OCI-LY7 (cell line): ENCODE results near the gene UQCRC2. TPM values are rescaled to one million over a fixed set of nuclear protein-coding genes. Genes with fewer than 3 reads are reported as not detected.

Source experiments
- BruUV-seq: library from RNA; stranded (reverse); fragments of 400-500 nt; replicated peaks from 2 replicates; lab custom pipeline; 2021; lab: Mats Ljungman, UMichigan
- CTCF ChIA-PET: fragments of 300-600 bp; sonication (Branson Sonifier 250); formaldehyde crosslinking; loops from one replicate; lab custom pipeline; 2022; ENCODE audit warnings: antibody characterized with exemption; ENCODE audit not compliant: unreplicated experiment; lab: Charles Lee
- POLR2A ChIA-PET: fragments of 300-600 bp; sonication (Branson Sonifier 250); formaldehyde crosslinking; loops from one replicate; lab custom pipeline; 2022; ENCODE audit warnings: antibody characterized with exemption; lab: Charles Lee
- DNase-seq: peaks from one replicate; pipeline ENCODE4 v3.0.0-alpha.2; 2015; ENCODE audit warnings: low spot score
- H2AFZ ChIP-seq: fragments of 200-600 bp; sonication (generic), shearing (Covaris generic); 2 replicates; pipeline ENCODE4 v1.6.1; 2014; ENCODE audit warnings: mild to moderate bottlenecking, antibody characterized with exemption, low read length, moderate library complexity
- H3K27ac ChIP-seq: fragments of 200-600 bp; sonication (generic); 2 replicates; pipeline ENCODE4 v1.5.1; 2014; ENCODE audit warnings: mixed run types, low read depth, mild to moderate bottlenecking, moderate library complexity, low read length, inconsistent platforms; ENCODE audit not compliant: poor library complexity, severe bottlenecking
- H3K36me3 ChIP-seq: fragments of 200-600 bp; sonication (generic); 2 replicates; pipeline ENCODE4 v1.6.1; 2014; ENCODE audit warnings: mild to moderate bottlenecking, antibody characterized with exemption, low read length, moderate library complexity, mixed read lengths; ENCODE audit not compliant: insufficient read depth
- H3K4me1 ChIP-seq: fragments of 200-600 bp; sonication (generic); 2 replicates; pipeline ENCODE4 v1.5.1; 2014; ENCODE audit warnings: mild to moderate bottlenecking, low read length; ENCODE audit not compliant: insufficient read depth, poor library complexity, severe bottlenecking
- H3K4me2 ChIP-seq: fragments of 200-600 bp; sonication (generic); 2 replicates; pipeline ENCODE4 v1.6.1; 2014; ENCODE audit warnings: mild to moderate bottlenecking, low read length
- H3K4me3 ChIP-seq: fragments of 200-600 bp; sonication (generic); 2 replicates; pipeline ENCODE4 v1.5.1; 2014; ENCODE audit warnings: mild to moderate bottlenecking, low read depth, low read length; ENCODE audit not compliant: poor library complexity, severe bottlenecking
- H3K79me2 ChIP-seq: fragments of 200-600 bp; sonication (generic); 2 replicates; pipeline ENCODE4 v1.6.1; 2016; ENCODE audit warnings: low read depth, mild to moderate bottlenecking, low read length, moderate library complexity, mixed read lengths; ENCODE audit not compliant: insufficient read depth
- H3K9me2 ChIP-seq: fragments of 200-600 bp; sonication (generic); 2 replicates; pipeline ENCODE4 v1.6.1; 2016; ENCODE audit warnings: mild to moderate bottlenecking, low read length, mixed read lengths; ENCODE audit not compliant: insufficient read depth
- H3K9me3 ChIP-seq: fragments of 200-600 bp; sonication (generic); 2 replicates; pipeline ENCODE4 v1.6.1; 2014; ENCODE audit warnings: mild to moderate bottlenecking, mixed run types, low read length, mixed read lengths
- H4K20me1 ChIP-seq: fragments of 200-600 bp; sonication (generic); 2 replicates; pipeline ENCODE4 v1.6.1; 2014; ENCODE audit warnings: mild to moderate bottlenecking, antibody characterized with exemption, low read length, moderate library complexity, mixed read lengths; ENCODE audit not compliant: insufficient read depth
- EZH2phosphoT487 ChIP-seq: fragments of 200-600 bp; sonication (generic); IDR thresholded peaks from 2 replicates; pipeline ENCODE4 v1.6.1; 2018; ENCODE audit warnings: low read depth, borderline replicate concordance, mild to moderate bottlenecking, mixed run types, antibody characterized with exemption, low read length, moderate library complexity, mixed read lengths
- intact Hi-C: fragments of 100-400 bp; cut with micrococcal nuclease; formaldehyde crosslinking; loops from one replicate; pipeline ENCODE4 v1.10.0; 2022; ENCODE audit not compliant: unreplicated experiment
- total RNA-seq, 2 experiments: library from RNA; depleted of rRNA in 1 of 2; stranded (reverse); fragments of >200 nt in 1 of 2; shearing (Covaris generic) in 1 of 2; gene quantifications; 2 replicates each; pipeline ENCODE4 v1.2.3, GENCODE V29; 2014 to 2022
- TF ChIP-seq, protein P1 (sequence below): fragments of 200-600 bp; sonication (generic); conservative IDR thresholded peaks from 2 replicates; pipeline ENCODE4 v1.5.1; 2014; ENCODE audit warnings: mild to moderate bottlenecking, antibody characterized with exemption, low read length, moderate library complexity, mixed read lengths

Gene UQCRC2
- total RNA-seq, 2 experiments from 2014 or later: 121 to 210 TPM

DNA sequence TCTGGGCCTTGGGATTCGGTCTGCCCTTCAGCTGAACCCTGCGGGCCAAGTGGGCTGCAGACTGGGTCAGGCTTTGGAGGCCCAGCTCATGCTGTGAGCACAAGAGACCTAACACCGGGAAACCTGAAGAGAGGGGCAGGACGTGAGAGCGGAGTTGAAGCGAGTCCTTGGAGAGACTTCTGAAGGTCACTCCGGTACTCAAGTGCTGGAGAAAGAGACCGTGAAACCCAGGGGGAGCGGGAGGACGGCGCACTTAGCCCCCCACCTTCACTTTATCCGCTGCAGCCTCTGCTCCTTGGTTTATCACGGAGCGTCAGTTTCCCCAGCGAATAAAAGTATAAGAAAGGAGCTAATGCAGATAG lies 361 bp downstream of the UQCRC2 start:
- H3K36me3 ChIP-seq: peaks cover 35% of the 10 kb centered on the region
- H3K9me3 ChIP-seq: no peaks in the 10 kb centered on the region
- intact Hi-C loops: loop anchor here (2.0 to 5.0 kb wide), 3 partner anchors 44 to 344 kb away; partner anchors contain the start of gene POLR3E
- H3K79me2 ChIP-seq: peaks cover 59% of the 10 kb centered on the region
- TSS peak; percentile 75 for BruUV-seq
- H3K27ac ChIP-seq: peak overlapping the region; percentile 67
- ChIA-PET POLR2A (interaction anchor here (1.0 to 2.0 kb wide), 3 partner anchors 11 to 55 kb away, joined by 3 to 6 read pairs (median 4); no protein-coding TSS in a partner anchor), CTCF (no interaction called here)
- DNase-seq: no peak
- TF ChIP-seq EZH2phosphoT487: no peak
- H3K4me1 ChIP-seq: peaks cover 37% of the 10 kb centered on the region
- peaks cover 21% of the 10 kb centered on the region for H4K20me1 ChIP-seq
- peak overlapping the region; percentile 93 for H3K4me3 ChIP-seq
- H2AFZ ChIP-seq: peak overlapping the region; percentile 90; the same call in 1 of the 2 replicates
- H3K9me2 ChIP-seq: no peaks in the 10 kb centered on the region
- peak overlapping the region; percentile 92 for H3K4me2 ChIP-seq

DNA sequence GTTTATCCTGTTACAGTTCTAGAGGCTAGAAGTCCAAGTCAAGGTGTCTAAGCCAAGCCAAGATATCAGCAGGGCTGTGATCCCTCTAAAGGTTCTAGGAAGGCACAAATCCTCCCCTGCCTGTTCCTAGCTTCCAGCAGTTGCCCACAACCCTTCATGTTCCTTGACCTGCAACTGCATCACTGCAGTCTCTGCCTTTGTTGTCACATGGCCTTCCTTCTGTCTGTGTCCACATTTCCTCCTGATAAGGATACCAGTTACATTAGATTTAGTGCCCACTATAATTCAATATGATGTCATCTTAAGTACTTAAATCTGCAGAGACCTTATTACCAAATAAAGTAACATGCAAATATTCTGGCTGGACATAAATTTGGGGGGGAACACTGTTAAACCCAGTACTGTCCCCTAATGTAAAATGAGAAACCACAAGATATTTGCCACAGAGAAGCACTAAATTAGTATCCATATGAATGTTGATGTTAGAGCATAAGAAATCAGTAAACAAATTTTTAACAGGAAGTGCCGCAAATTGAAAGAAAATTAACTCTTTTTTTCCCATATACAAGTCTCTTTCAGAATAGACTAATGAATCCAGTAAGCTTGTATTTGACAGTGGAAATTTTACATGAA lies 4.7 kb downstream of the UQCRC2 start:
- peaks cover 21% of the 10 kb centered on the region for H3K4me1 ChIP-seq
- peaks cover 11% of the 10 kb centered on the region for H4K20me1 ChIP-seq
- no peak overlapping the region for H3K4me3 ChIP-seq
- ChIA-PET POLR2A (interaction anchor here (0.9 kb wide), 1 partner anchor 10 kb away, joined by 8 read pairs; no protein-coding TSS in a partner anchor), CTCF (no interaction called here)
- DNase-seq: no peak
- H3K36me3 ChIP-seq: peaks cover 76% of the 10 kb centered on the region
- H3K4me2 ChIP-seq: no peak overlapping the region
- intact Hi-C loops: no loop called here
- no peaks in the 10 kb centered on the region for H3K9me2 ChIP-seq
- BruUV-seq: no TSS peak
- H3K79me2 ChIP-seq: peaks cover 42% of the 10 kb centered on the region
- no peaks in the 10 kb centered on the region for H3K9me3 ChIP-seq
- TF ChIP-seq EZH2phosphoT487: no peak
- TF ChIP-seq, protein P1, sequence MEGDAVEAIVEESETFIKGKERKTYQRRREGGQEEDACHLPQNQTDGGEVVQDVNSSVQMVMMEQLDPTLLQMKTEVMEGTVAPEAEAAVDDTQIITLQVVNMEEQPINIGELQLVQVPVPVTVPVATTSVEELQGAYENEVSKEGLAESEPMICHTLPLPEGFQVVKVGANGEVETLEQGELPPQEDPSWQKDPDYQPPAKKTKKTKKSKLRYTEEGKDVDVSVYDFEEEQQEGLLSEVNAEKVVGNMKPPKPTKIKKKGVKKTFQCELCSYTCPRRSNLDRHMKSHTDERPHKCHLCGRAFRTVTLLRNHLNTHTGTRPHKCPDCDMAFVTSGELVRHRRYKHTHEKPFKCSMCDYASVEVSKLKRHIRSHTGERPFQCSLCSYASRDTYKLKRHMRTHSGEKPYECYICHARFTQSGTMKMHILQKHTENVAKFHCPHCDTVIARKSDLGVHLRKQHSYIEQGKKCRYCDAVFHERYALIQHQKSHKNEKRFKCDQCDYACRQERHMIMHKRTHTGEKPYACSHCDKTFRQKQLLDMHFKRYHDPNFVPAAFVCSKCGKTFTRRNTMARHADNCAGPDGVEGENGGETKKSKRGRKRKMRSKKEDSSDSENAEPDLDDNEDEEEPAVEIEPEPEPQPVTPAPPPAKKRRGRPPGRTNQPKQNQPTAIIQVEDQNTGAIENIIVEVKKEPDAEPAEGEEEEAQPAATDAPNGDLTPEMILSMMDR: no peak
- no peak overlapping the region for H3K27ac ChIP-seq
- H2AFZ ChIP-seq: no peak overlapping the region

DNA sequence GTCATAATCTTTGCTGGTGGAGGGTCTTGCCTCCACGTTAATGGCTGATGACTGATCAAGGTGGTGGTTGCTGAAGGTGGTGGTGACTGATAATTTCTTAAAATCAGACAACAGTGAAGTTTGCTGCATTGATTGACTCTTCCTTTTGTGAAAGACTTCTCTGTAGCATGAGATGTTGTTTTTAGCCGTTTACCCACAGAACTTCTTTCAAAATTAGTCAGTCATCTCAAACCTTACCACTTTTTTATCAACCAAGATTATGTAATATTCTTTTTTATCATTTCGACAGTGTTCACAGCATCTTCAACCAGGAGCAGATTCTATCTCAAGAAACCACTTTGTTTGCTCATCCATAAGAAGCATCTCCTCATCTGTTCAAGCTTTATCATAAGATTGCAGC lies 5.9 kb downstream of the UQCRC2 start:
- TF ChIP-seq, protein P1: no peak
- no peak for TF ChIP-seq EZH2phosphoT487
- Histone ChIP-seq H4K20me1 (peaks cover 9% of the 10 kb centered on the region), H3K4me1 (peaks cover 19% of the 10 kb centered on the region), H3K27ac (no peak overlapping the region), H3K9me3 (no peaks in the 10 kb centered on the region), H3K4me3 (no peak overlapping the region), H3K79me2 (peaks cover 33% of the 10 kb centered on the region), H3K36me3 (peaks cover 88% of the 10 kb centered on the region), H2AFZ (no peak overlapping the region), H3K4me2 (no peak overlapping the region), H3K9me2 (no peaks in the 10 kb centered on the region)
- intact Hi-C loops: no loop called here
- ChIA-PET CTCF (no interaction called here), POLR2A (no interaction called here)
- DNase-seq: no peak
- no TSS peak for BruUV-seq
